HCT116 (cell line): Measurements from ENCODE around the gene TRUB1.

Experiments
- CTCF ChIP-seq, 3 experiments: fragments of 200-600 bp in 1 of 3; sonication (generic) in 1 of 3; IDR thresholded peaks in 2 of 3; conservative IDR thresholded peaks in 1 of 3; 2 replicates each; pipeline ENCODE4 v1.5.1; 2012 to 2017; ENCODE audit warnings: low read depth in 2 of 3, low read length in 2 of 3, antibody characterized with exemption in 1 of 3, borderline replicate concordance in 1 of 3, control low read depth in 1 of 3, mild to moderate bottlenecking in 1 of 3, mixed read lengths in 1 of 3, mixed run types in 1 of 3, moderate library complexity in 1 of 3; ENCODE audit not compliant: insufficient read depth in 1 of 3
- ELF1 ChIP-seq: IDR thresholded peaks from 2 replicates; pipeline ENCODE4 v1.6.1; 2012; ENCODE audit warnings: low read depth, borderline replicate concordance
- EZH2phosphoT487 ChIP-seq: fragments of 200-600 bp; IDR thresholded peaks from 2 replicates; pipeline ENCODE4 v1.6.1; 2018; ENCODE audit warnings: antibody characterized with exemption, borderline replicate concordance
- POLR2A ChIP-seq: IDR thresholded peaks from 2 replicates; pipeline ENCODE4 v1.7.0; 2011; ENCODE audit warnings: borderline replicate concordance; ENCODE audit not compliant: insufficient read depth, insufficient read length; ENCODE audit errors: extremely low read depth
- POLR2AphosphoS5 ChIP-seq: IDR thresholded peaks from 2 replicates; pipeline ENCODE4 v1.6.1; 2011; ENCODE audit warnings: mild to moderate bottlenecking, low read depth, low read length, moderate library complexity
- REST ChIP-seq: IDR thresholded peaks from 2 replicates; pipeline ENCODE4 v1.6.1; 2012; ENCODE audit warnings: low read depth
- SP1 ChIP-seq: IDR thresholded peaks from 2 replicates; pipeline ENCODE4 v1.6.1; 2012; ENCODE audit warnings: low read depth
- TCF7L2 ChIP-seq: IDR thresholded peaks from 2 replicates; pipeline ENCODE4 v1.7.0; 2011; ENCODE audit warnings: borderline replicate concordance, inconsistent platforms; ENCODE audit not compliant: insufficient read depth, insufficient read length; ENCODE audit errors: extremely low read depth
- YY1 ChIP-seq: IDR thresholded peaks from 2 replicates; pipeline ENCODE4 v1.6.1; 2011; ENCODE audit warnings: low read length, low read depth, moderate library complexity, mild to moderate bottlenecking; ENCODE audit not compliant: insufficient replicate concordance; ENCODE audit errors: extremely low read depth
- ZBTB33 ChIP-seq: IDR thresholded peaks from 2 replicates; pipeline ENCODE4 v1.6.1; 2011; ENCODE audit warnings: mild to moderate bottlenecking, low read length, moderate library complexity; ENCODE audit not compliant: insufficient replicate concordance; ENCODE audit errors: extremely low read depth

- TF ChIP-seq CTCF (IDR thresholded peaks at IDR 0.05 in 2 of 3, conservative IDR thresholded peaks at IDR 0.05 in 1 of 3; ENCODE audit: borderline replicate concordance in 1 of 3, insufficient read depth in 1 of 3, low read depth in 2 of 3, low read length in 2 of 3) (no peak), POLR2AphosphoS5 (no peak), ZBTB33 (no peak), REST (no peak), EZH2phosphoT487 (no peak), ELF1 (no peak), POLR2A (no peak), SP1 (no peak), TCF7L2 (no peak), YY1 (no peak)
Measured at GRCh38 chr10:114894911-114895310, 43.1 kb upstream of the TRUB1 start.
